Loucy (cell line): ENCODE data around the gene GPATCH4.
"Not testable (repeated sequence)": the region's sequence is repeated elsewhere in the genome, so short reads cannot be mapped to it uniquely, and the experiment has no call there.

ENCODE experiments used
- H2AFZ ChIP-seq: fragments of 200-600 bp; sonication (generic); 2 replicates; pipeline ENCODE4 v1.6.0; 2016; ENCODE audit warnings: antibody characterized with exemption, mild to moderate bottlenecking, low read length, moderate library complexity
- H3F3A ChIP-seq: fragments of 200-600 bp; 2 replicates; pipeline ENCODE4 v1.6.0; 2016; ENCODE audit warnings: antibody characterized with exemption, low read depth, mild to moderate bottlenecking
- H3K27me3 ChIP-seq: fragments of 200-600 bp; sonication (generic); 2 replicates; pipeline ENCODE4 v1.6.1; 2014; ENCODE audit warnings: low read length, mild to moderate bottlenecking; ENCODE audit not compliant: insufficient read depth, poor library complexity, severe bottlenecking
- H3K36me3 ChIP-seq: fragments of 200-600 bp; sonication (generic); 2 replicates; pipeline ENCODE4 v1.6.1; 2016; ENCODE audit warnings: low read length; ENCODE audit not compliant: insufficient read depth
- H3K4me1 ChIP-seq: fragments of 200-600 bp; sonication (generic); 2 replicates; pipeline ENCODE4 v1.5.1; 2014; ENCODE audit warnings: low read length, mild to moderate bottlenecking; ENCODE audit not compliant: insufficient read depth, poor library complexity, severe bottlenecking
- H3K4me2 ChIP-seq: fragments of 200-600 bp; sonication (generic); 2 replicates; pipeline ENCODE4 v1.6.0; 2014; ENCODE audit warnings: antibody characterized with exemption, low read length, low read depth, mild to moderate bottlenecking; ENCODE audit not compliant: poor library complexity, severe bottlenecking
- H3K4me3 ChIP-seq: fragments of 200-600 bp; sonication (generic); 2 replicates; pipeline ENCODE4 v1.5.1; 2014; ENCODE audit warnings: low read length, mild to moderate bottlenecking, mixed read lengths; ENCODE audit not compliant: poor library complexity, severe bottlenecking
- H3K79me2 ChIP-seq: fragments of 200-600 bp; sonication (generic); 2 replicates; pipeline ENCODE4 v1.6.1; 2014; ENCODE audit warnings: low read length; ENCODE audit not compliant: insufficient read depth
- H3K9ac ChIP-seq: fragments of 200-600 bp; sonication (generic); 2 replicates; pipeline ENCODE4 v1.6.0; 2014; ENCODE audit warnings: mild to moderate bottlenecking, low read depth, low read length, moderate library complexity; ENCODE audit not compliant: poor library complexity, severe bottlenecking
- H3K9me2 ChIP-seq: fragments of 200-600 bp; sonication (generic); replicated peaks from 2 replicates; pipeline ENCODE4 v1.6.1; 2016; ENCODE audit warnings: low read depth, low read length, mixed read lengths
- H3K9me3 ChIP-seq: fragments of 200-600 bp; sonication (generic); 2 replicates; pipeline ENCODE4 v1.6.1; 2014; ENCODE audit warnings: mild to moderate bottlenecking, antibody characterized with exemption, low read length, low read depth; ENCODE audit not compliant: insufficient read depth
- H4K20me1 ChIP-seq: fragments of 200-600 bp; sonication (generic); 2 replicates; pipeline ENCODE4 v1.6.0; 2014; ENCODE audit warnings: antibody characterized with exemption, low read length, mild to moderate bottlenecking; ENCODE audit not compliant: insufficient read depth, poor library complexity, severe bottlenecking
- CTCF ChIP-seq: fragments of 200-600 bp; sonication (generic); conservative IDR thresholded peaks from 2 replicates; pipeline ENCODE4 v1.5.1; 2014; ENCODE audit warnings: mild to moderate bottlenecking, antibody characterized with exemption, low read length
- EZH2phosphoT487 ChIP-seq: fragments of 200-600 bp; IDR thresholded peaks from 2 replicates; pipeline ENCODE4 v1.6.1; 2018; ENCODE audit warnings: antibody characterized with exemption, mild to moderate bottlenecking, moderate library complexity, borderline replicate concordance

GPATCH4 gene

GRCh38 chr1:156638189-156638985, 37.1 kb upstream of the GPATCH4 start:
- no peaks in the 10 kb centered on the region for H3K27me3 ChIP-seq
- no peak overlapping the region for H2AFZ ChIP-seq
- H3K4me3 ChIP-seq, result no peak overlapping the region
- H3F3A ChIP-seq, result no peaks in the 10 kb centered on the region
- H3K79me2 ChIP-seq, result no peaks in the 10 kb centered on the region
- H3K9ac ChIP-seq, result no peak overlapping the region
- H3K9me2 ChIP-seq, result no peaks in the 10 kb centered on the region
- no peaks in the 10 kb centered on the region for H3K36me3 ChIP-seq
- H3K9me3 ChIP-seq, result no peaks in the 10 kb centered on the region
- TF ChIP-seq EZH2phosphoT487, result no peak
- TF ChIP-seq CTCF, result no peak
- H4K20me1 ChIP-seq, result no peaks in the 10 kb centered on the region
- peaks cover 8% of the 10 kb centered on the region for H3K4me1 ChIP-seq
- no peak overlapping the region for H3K4me2 ChIP-seq

- Histone ChIP-seq H3K4me3 (no peak overlapping the region), H3K36me3 (no peaks in the 10 kb centered on the region), H3F3A (no peaks in the 10 kb centered on the region), H3K27me3 (no peaks in the 10 kb centered on the region), H3K9me2 (no peaks in the 10 kb centered on the region), H2AFZ (no peak overlapping the region), H4K20me1 (no peaks in the 10 kb centered on the region), H3K4me1 (peaks cover 3% of the 10 kb centered on the region), H3K79me2 (no peaks in the 10 kb centered on the region), H3K9ac (no peak overlapping the region), H3K9me3 (no peaks in the 10 kb centered on the region), H3K4me2 (no peak overlapping the region)
- no peak for TF ChIP-seq CTCF
- TF ChIP-seq EZH2phosphoT487, result no peak
Measured at GRCh38 chr1:156632355-156632754, 31.1 kb upstream of the GPATCH4 start.

GRCh38 chr1:156631152-156631551, 29.9 kb upstream of the GPATCH4 start:
- H3K27me3 ChIP-seq, result not testable (repeated sequence)

More at GRCh38 chr1:156631152-156631551, 29.9 kb upstream of the GPATCH4 start:
- H4K20me1 ChIP-seq, H3K79me2 ChIP-seq, H3K9ac ChIP-seq, H3K9me3 ChIP-seq, H3F3A ChIP-seq, H2AFZ ChIP-seq, H3K36me3 ChIP-seq, H3K4me3 ChIP-seq, H3K9me2 ChIP-seq, H3K4me2 ChIP-seq, H3K4me1 ChIP-seq: not testable (repeated sequence)
- 0 out of 2 replicates have a peak, but pooled peaks have one; percentile 17 for TF ChIP-seq CTCF
